Measurements from ENCODE around the gene PDLIM4. TPM values are rescaled to one million over a fixed set of nuclear protein-coding genes. Genes with fewer than 3 reads are reported as not detected.
A peak's percentile ranks its signal among the peaks of the same experiment; 100 is the strongest.

The PDLIM4 gene
- total RNA-seq, 4 donors from 2014 or later = 16.5 to 79.2 (median 47.7) TPM

DNA sequence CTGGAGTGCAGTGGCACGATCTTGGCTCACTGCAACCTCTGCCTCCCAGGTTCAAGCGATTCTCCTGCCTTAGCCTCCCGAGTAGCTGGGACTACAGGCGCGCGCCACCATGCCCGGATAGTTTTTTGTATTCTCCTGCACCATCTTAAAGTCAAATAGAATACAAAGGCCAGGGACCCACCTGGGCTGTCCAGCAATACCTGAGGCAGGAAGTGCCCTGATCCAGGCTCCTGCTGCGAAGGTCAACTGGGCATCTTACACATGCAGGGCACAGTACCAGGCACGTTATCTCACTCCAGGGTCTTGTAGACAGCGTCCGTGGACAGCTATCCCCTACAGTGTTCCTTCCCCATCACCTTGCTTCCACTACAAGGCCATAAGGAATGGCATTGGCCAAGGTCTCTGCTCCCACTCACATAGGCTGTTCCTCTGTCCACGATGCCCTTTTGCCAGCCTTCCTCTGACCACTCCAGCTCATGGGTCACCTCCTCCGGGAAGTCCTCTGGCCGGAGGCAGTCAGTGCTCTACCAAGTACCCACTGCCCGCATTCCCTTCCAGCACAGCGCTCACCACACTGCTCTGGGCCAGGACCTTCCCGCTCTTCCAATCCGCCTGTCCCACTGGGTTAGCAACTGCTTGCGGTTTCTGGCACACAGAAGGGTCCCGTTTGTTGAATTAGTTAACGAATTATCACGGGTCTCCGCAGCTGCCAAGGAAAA is 30.8 kb upstream of the PDLIM4 start:
- peak overlapping the region; percentile 51 to 98 (median 82) for H3K4me3 ChIP-seq
- peak overlapping the region; percentile 81 to 94 (median 92) for H3K27ac ChIP-seq
- intact Hi-C loops (cut with DNase I) = no loop called here
- H3K9me3 ChIP-seq = no peaks in the 10 kb centered on the region
- H3K36me3 ChIP-seq = no peaks in the 10 kb centered on the region
- WGBS, 2 donors = 61 to 63% methylated on average over 8 to 22 of the region's 23 CpGs
- TF ChIP-seq, protein P1, sequence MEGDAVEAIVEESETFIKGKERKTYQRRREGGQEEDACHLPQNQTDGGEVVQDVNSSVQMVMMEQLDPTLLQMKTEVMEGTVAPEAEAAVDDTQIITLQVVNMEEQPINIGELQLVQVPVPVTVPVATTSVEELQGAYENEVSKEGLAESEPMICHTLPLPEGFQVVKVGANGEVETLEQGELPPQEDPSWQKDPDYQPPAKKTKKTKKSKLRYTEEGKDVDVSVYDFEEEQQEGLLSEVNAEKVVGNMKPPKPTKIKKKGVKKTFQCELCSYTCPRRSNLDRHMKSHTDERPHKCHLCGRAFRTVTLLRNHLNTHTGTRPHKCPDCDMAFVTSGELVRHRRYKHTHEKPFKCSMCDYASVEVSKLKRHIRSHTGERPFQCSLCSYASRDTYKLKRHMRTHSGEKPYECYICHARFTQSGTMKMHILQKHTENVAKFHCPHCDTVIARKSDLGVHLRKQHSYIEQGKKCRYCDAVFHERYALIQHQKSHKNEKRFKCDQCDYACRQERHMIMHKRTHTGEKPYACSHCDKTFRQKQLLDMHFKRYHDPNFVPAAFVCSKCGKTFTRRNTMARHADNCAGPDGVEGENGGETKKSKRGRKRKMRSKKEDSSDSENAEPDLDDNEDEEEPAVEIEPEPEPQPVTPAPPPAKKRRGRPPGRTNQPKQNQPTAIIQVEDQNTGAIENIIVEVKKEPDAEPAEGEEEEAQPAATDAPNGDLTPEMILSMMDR (IDR thresholded peaks at IDR 0.05) = no peak
- no peak for TF ChIP-seq POLR2A (IDR thresholded peaks at IDR 0.05)
- peaks cover 0 to 10% (median 0%) of the 10 kb centered on the region in 4 donors for H3K27me3 ChIP-seq
- no peak for DNase-seq
- H3K4me1 ChIP-seq = peaks cover 13 to 69% (median 48%) of the 10 kb centered on the region in 3 donors

DNA sequence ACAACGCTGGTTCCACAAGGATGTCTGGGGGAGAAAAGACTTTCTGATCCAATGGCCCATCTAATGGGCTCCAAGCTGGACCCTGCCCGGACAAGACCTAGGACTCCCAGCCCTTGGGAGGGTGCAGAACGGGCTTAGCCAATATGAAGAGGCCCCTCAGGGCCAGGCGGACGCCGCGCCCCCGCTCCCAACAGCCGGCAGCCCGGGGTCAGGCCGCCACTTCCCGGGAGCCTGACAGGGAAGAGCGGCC is 30.3 kb upstream of the PDLIM4 start:
- H3K4me1 ChIP-seq = peaks cover 13 to 64% (median 43%) of the 10 kb centered on the region in 3 donors
- peaks cover 0 to 10% (median 0%) of the 10 kb centered on the region in 4 donors for H3K27me3 ChIP-seq
- H3K27ac ChIP-seq = peak overlapping the region; percentile 81 to 94 (median 92)
- H3K36me3 ChIP-seq = no peaks in the 10 kb centered on the region
- no peak for TF ChIP-seq POLR2A (IDR thresholded peaks at IDR 0.05)
- TF ChIP-seq, protein P1 (IDR thresholded peaks at IDR 0.05) = no peak
- H3K9me3 ChIP-seq = no peaks in the 10 kb centered on the region
- peak overlapping the region; percentile 51 to 98 (median 82) for H3K4me3 ChIP-seq
- intact Hi-C loops (cut with DNase I) = no loop called here
- DNase-seq = no peak
- no CpG with 5 or more reads among the region's 13 CpGs for WGBS, 2 donors

DNA sequence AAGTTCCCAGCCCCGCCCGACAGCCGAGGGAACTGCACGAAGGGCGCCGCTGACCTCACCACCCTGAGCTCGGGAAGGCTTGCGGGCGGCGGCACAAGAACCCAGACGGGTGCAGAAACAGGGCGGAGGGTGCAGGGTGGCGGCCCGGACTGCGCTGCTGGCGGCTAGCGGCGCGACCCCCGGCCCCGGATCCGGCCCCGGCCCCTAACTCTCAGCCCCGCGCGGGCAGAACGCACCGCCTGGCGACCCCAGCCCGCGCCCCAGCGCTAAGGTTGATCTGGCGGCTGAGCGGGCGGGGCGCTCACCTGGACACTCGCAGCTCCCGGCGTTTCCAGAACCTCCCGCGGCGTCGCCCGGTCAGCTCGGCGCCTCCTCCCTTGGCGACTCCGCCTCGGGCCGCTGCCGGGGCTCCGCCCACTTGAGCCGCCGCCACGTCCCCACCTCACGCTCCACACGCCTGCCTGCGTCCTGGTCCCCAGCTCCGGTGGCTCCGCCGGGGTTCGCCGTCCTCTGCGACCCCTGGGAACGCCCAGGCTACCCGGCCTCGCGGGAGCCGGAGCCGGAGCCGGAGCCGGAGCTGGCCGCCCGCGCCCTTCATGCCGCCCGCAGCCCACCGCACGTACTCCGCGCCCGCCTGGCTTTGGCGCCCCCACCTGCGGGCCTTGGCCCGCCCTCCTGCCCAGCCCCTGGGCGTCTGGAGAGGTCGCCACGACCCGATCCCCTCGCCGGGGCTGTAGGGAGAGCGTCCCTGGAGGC is 29.8 kb upstream of the PDLIM4 start, which contains the start of gene P4HA2:
Gene P4HA2, minus strand, starts transcription at position 369 of the 756 bp plus-strand sequence. CDS start 9,227 bp downstream, outside the sequence.
- H3K36me3 ChIP-seq = no peaks in the 10 kb centered on the region
- TF ChIP-seq, protein P1 (IDR thresholded peaks at IDR 0.05) = peak in 4 of 6 experiments; percentile 5 to 47 (median 25)
- TF ChIP-seq POLR2A (IDR thresholded peaks at IDR 0.05) = peak in 2 of 4 donors; percentile 19 to 68
- no peak for DNase-seq
- WGBS, 2 donors = 0% methylated on average over 8 of the region's 92 CpGs; no CpG with 5 or more reads in 1 of the 2 donors
- H3K4me1 ChIP-seq = peaks cover 13 to 59% (median 41%) of the 10 kb centered on the region in 3 donors
- intact Hi-C loops (cut with DNase I) = no loop called here
- peaks cover 0 to 10% (median 0%) of the 10 kb centered on the region in 4 donors for H3K27me3 ChIP-seq
- peak within 1 kb of the TSS; percentile 51 to 98 (median 82) for H3K4me3 ChIP-seq
- no peaks in the 10 kb centered on the region for H3K9me3 ChIP-seq
- H3K27ac ChIP-seq = peak within 1 kb of the TSS; percentile 81 to 94 (median 92)

DNA sequence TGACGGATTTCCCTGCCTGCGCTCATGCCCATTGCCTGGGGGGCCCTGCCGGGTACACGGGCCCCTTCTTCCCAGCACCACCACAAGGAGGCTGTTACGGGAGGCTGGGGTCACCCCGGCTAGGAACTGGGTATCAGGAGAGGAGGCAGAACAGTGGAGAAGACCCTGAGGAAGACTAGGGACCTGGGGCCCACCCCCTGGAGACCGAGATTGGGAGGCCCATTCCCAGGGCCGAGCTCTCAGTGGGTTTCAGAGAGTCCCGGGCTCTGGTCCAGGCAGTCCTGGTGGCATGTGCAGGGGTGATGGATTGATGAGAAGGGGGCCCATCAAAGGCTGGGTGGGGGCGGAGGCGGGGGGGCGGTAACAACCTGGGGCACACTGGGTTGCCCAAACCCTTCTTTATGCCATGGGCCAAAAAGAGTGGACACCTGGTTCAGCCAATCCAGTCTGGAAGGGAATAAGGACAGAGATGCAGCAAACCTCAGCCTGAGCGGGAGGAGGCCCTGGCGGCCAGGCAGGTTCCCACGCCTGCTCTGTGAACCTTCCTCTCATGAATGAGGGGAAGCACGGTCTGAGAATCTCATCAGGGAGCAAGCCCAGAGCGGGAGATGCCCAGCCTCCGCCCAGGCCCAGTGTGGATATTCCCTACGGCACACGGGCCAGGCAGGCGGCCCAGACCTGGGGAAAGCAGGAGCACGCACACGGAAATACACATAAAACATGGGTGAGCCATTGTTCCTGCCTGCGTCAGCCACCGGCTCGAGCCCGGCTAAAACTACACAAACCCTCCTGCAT is 29.1 kb upstream of the PDLIM4 start:
- Histone ChIP-seq H3K9me3 (no peaks in the 10 kb centered on the region), H3K27ac (peak overlapping the region; percentile 81 to 94 (median 92)), H3K4me3 (peak overlapping the region; percentile 51 to 98 (median 82)), H3K4me1 (peaks cover 13 to 51% (median 41%) of the 10 kb centered on the region in 3 donors), H3K27me3 (peaks cover 0 to 10% (median 0%) of the 10 kb centered on the region in 4 donors), H3K36me3 (no peaks in the 10 kb centered on the region)
- intact Hi-C loops (cut with DNase I) = no loop called here
- 73 to 89% methylated on average over 7 to 9 of the region's 27 CpGs for WGBS, 2 donors
- TF ChIP-seq POLR2A (IDR thresholded peaks at IDR 0.05) = no peak
- TF ChIP-seq, protein P1 (IDR thresholded peaks at IDR 0.05) = no peak
- DNase-seq = no peak
